HG03280 (cell line): ENCODE measurements around the gene TDP1.

Source experiments
- ATAC-seq: cut with Tn5 transposase; IDR thresholded peaks from one replicate; pipeline ENCODE4 v1.9.1; 2021; ENCODE audit warnings: mild to moderate bottlenecking, moderate library complexity; ENCODE audit not compliant: unreplicated experiment

TDP1 gene

GRCh38 chr14:90039253-90040010, 83.7 kb downstream of the TDP1 start:
- no peak for ATAC-seq

- ATAC-seq, result no peak
These were observed 84.7 kb downstream of the TDP1 start for GRCh38 chr14:90040411-90040810.

GRCh38 chr14:90042496-90043252, 86.9 kb downstream of the TDP1 start:
- ATAC-seq, result no peak

GRCh38 chr14:90045616-90046015, 89.9 kb downstream of the TDP1 start:
- ATAC-seq, result no peak

- no peak for ATAC-seq
These were observed 93.7 kb downstream of the TDP1 start for GRCh38 chr14:90049390-90049789.

GRCh38 chr14:90050271-90050670, 94.5 kb downstream of the TDP1 start:
- ATAC-seq, result no peak

- ATAC-seq, result no peak
These were observed 97.3 kb downstream of the TDP1 start for GRCh38 chr14:90053044-90053443.

GRCh38 chr14:90054803-90055202, 99.1 kb downstream of the TDP1 start:
- no peak for ATAC-seq

- no peak for ATAC-seq
These were observed 101.1 kb downstream of the TDP1 start for GRCh38 chr14:90056826-90057225.

- ATAC-seq, result no peak
These were observed 103.2 kb downstream of the TDP1 start for GRCh38 chr14:90058876-90059458.

- ATAC-seq, result peak; percentile 75
These were observed 104.7 kb downstream of the TDP1 start for GRCh38 chr14:90060312-90060964.

GRCh38 chr14:90060965-90061684, 105.4 kb downstream of the TDP1 start:
- ATAC-seq, result peak; percentile 29

GRCh38 chr14:90061685-90062126, 106.0 kb downstream of the TDP1 start, which contains the start of gene KCNK13:
Gene KCNK13, plus strand, starts transcription at chr14:90061994. Its CDS starts 212 bp downstream, at chr14:90062206.
- no peak for ATAC-seq

- ATAC-seq, result no peak
These were observed 106.5 kb downstream of the TDP1 start for GRCh38 chr14:90062127-90062794.

GRCh38 chr14:90062822-90063539, 107.3 kb downstream of the TDP1 start:
- ATAC-seq, result no peak

GRCh38 chr14:90072350-90072749, 116.6 kb downstream of the TDP1 start:
- ATAC-seq, result no peak

GRCh38 chr14:90079576-90079975, 123.8 kb downstream of the TDP1 start:
- no peak for ATAC-seq

- ATAC-seq, result no peak
These were observed 131.7 kb downstream of the TDP1 start for GRCh38 chr14:90087433-90087832.

- no peak for ATAC-seq
These were observed 132.4 kb downstream of the TDP1 start for GRCh38 chr14:90088176-90088575.
